NT2/D1 (cell line): ENCODE measurements around the gene NT5C1B.
"Not testable (repeated sequence)": the region's sequence is repeated elsewhere in the genome, so short reads cannot be mapped to it uniquely, and the experiment has no call there.

Experiments used
- DNase-seq: peaks from one replicate; pipeline ENCODE4 v3.0.0-alpha.2; 2011; ENCODE audit warnings: low read depth, low spot score
- H3K27me3 ChIP-seq: 2 replicates; pipeline ENCODE4 v1.6.0; 2011; ENCODE audit warnings: mild to moderate bottlenecking; ENCODE audit not compliant: insufficient read length, insufficient read depth
- H3K36me3 ChIP-seq: 2 replicates; pipeline ENCODE4 v1.6.1; 2011; ENCODE audit warnings: mild to moderate bottlenecking, low read length, mixed read lengths; ENCODE audit not compliant: insufficient read depth, insufficient read length
- H3K4me1 ChIP-seq: 2 replicates; pipeline ENCODE4 v1.5.1; 2011; ENCODE audit not compliant: insufficient read depth, insufficient read length
- H3K4me3 ChIP-seq: 2 replicates; pipeline ENCODE4 v1.5.1; 2011; ENCODE audit warnings: low read depth; ENCODE audit not compliant: insufficient read length
- H3K9ac ChIP-seq: 2 replicates; pipeline ENCODE4 v1.6.0; 2011; ENCODE audit warnings: low read depth; ENCODE audit not compliant: insufficient read length
- H3K9me3 ChIP-seq: 2 replicates; pipeline ENCODE4 v1.5.1; 2011; ENCODE audit warnings: mild to moderate bottlenecking, low read length; ENCODE audit not compliant: insufficient read depth
- SUZ12 ChIP-seq: IDR thresholded peaks from 2 replicates; pipeline ENCODE4 v1.6.1; 2011; ENCODE audit not compliant: insufficient read length, insufficient read depth; ENCODE audit errors: extremely low read depth
- YY1 ChIP-seq: IDR thresholded peaks from 2 replicates; pipeline ENCODE4 v1.6.1; 2011; ENCODE audit not compliant: insufficient read length, insufficient read depth
- ZNF274 ChIP-seq: IDR thresholded peaks from 2 replicates; pipeline ENCODE4 v1.6.1; 2011; ENCODE audit warnings: mild to moderate bottlenecking, low read depth, low read length

The NT5C1B gene

GRCh38 chr2:18589354-18589753 is at the start of gene NT5C1B:
TSS of gene NT5C1B (minus strand) at chr2:18589569. CDS start at chr2:18589468, 101 bp downstream.
- no peak within 1 kb of the TSS for H3K4me3 ChIP-seq
- no peak for TF ChIP-seq ZNF274
- no peak for TF ChIP-seq SUZ12
- TF ChIP-seq YY1: no peak
- H3K9ac ChIP-seq: no peak within 1 kb of the TSS
- H3K36me3 ChIP-seq: no peaks in the 10 kb centered on the region
- H3K9me3 ChIP-seq: 0 out of 2 replicates have a peak, but pooled peaks cover 3% of the 10 kb centered on the region
- H3K4me1 ChIP-seq: no peaks in the 10 kb centered on the region
- no peak for DNase-seq
- H3K27me3 ChIP-seq: no peaks in the 10 kb centered on the region

DNA sequence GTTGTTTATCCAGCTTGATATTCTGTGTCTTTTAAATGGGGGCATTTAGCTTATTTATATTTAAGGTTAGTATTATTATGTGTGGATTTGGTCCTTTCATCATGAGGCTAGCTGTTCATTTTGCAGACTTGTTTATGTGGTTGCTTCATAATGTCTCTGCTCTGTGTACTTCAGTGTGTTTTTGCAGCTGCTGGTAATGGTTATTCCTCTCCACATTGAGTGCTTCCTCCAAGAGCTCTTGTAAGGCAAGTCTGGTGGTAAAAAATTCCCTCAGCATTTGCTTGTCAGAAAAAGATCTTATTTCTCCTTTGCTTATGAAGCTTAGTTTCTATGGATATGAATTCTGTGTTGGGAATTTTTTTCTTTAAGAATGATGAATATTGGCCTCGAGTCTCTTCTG is 47.8 kb upstream of the NT5C1B start:
- Histone ChIP-seq H3K27me3 (no peaks in the 10 kb centered on the region), H3K4me3 (no peak overlapping the region), H3K9me3 (peaks cover 10% of the 10 kb centered on the region; the same call in 1 of the 2 replicates), H3K4me1 (no peaks in the 10 kb centered on the region), H3K9ac (no peak overlapping the region), H3K36me3 (no peaks in the 10 kb centered on the region)
- no peak for DNase-seq
- no peak for TF ChIP-seq ZNF274
- no peak for TF ChIP-seq YY1

DNA sequence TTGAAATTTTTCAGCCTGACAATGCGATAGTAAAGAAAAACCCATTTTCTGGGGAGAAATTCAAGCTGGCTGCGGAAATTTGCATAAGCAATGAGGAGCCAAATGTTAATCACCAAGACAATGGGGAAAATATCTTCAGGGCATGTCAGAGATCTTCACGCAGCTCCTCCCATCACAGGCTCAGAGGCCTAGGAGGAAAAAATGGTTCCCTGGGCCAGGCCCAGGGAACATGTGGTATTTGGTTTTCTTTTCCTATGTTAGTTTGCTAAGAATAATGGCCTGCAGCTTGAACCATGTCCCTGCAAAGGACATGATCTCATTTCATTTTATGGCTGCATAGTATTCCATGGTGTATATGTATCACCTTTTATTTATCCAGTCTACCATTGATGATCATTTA is 43.3 kb upstream of the NT5C1B start:
- not testable (repeated sequence) for H3K27me3 ChIP-seq, DNase-seq, H3K4me3 ChIP-seq, H3K36me3 ChIP-seq, H3K4me1 ChIP-seq, H3K9ac ChIP-seq
- peaks cover 10% of the 10 kb centered on the region; the same call in 1 of the 2 replicates for H3K9me3 ChIP-seq

- Histone ChIP-seq H3K9me3 (peaks cover 10% of the 10 kb centered on the region; the same call in 1 of the 2 replicates), H3K4me3 (no peak overlapping the region), H3K9ac (no peak overlapping the region), H3K27me3 (no peaks in the 10 kb centered on the region), H3K4me1 (no peaks in the 10 kb centered on the region), H3K36me3 (no peaks in the 10 kb centered on the region)
- DNase-seq: no peak
- TF ChIP-seq ZNF274 (no peak), SUZ12 (no peak), YY1 (no peak)
Measured at GRCh38 chr2:18630941-18631340, 41.6 kb upstream of the NT5C1B start.

GRCh38 chr2:18630541-18630940 is 41.2 kb upstream of the NT5C1B start:
- Histone ChIP-seq H3K4me3 (no peak overlapping the region), H3K36me3 (no peaks in the 10 kb centered on the region), H3K9me3 (peaks cover 10% of the 10 kb centered on the region; the same call in 1 of the 2 replicates), H3K4me1 (no peaks in the 10 kb centered on the region), H3K27me3 (no peaks in the 10 kb centered on the region), H3K9ac (no peak overlapping the region)
- TF ChIP-seq ZNF274: no peak
- no peak for TF ChIP-seq YY1
- no peak for TF ChIP-seq SUZ12
- no peak for DNase-seq

- Histone ChIP-seq H3K27me3 (no peaks in the 10 kb centered on the region), H3K4me1 (no peaks in the 10 kb centered on the region), H3K4me3 (no peak overlapping the region), H3K9me3 (peaks cover 10% of the 10 kb centered on the region; the same call in 1 of the 2 replicates), H3K36me3 (no peaks in the 10 kb centered on the region), H3K9ac (no peak overlapping the region)
- DNase-seq: no peak
- TF ChIP-seq YY1 (no peak), SUZ12 (no peak), ZNF274 (no peak)
Measured at GRCh38 chr2:18630101-18630500, 40.7 kb upstream of the NT5C1B start.

DNA sequence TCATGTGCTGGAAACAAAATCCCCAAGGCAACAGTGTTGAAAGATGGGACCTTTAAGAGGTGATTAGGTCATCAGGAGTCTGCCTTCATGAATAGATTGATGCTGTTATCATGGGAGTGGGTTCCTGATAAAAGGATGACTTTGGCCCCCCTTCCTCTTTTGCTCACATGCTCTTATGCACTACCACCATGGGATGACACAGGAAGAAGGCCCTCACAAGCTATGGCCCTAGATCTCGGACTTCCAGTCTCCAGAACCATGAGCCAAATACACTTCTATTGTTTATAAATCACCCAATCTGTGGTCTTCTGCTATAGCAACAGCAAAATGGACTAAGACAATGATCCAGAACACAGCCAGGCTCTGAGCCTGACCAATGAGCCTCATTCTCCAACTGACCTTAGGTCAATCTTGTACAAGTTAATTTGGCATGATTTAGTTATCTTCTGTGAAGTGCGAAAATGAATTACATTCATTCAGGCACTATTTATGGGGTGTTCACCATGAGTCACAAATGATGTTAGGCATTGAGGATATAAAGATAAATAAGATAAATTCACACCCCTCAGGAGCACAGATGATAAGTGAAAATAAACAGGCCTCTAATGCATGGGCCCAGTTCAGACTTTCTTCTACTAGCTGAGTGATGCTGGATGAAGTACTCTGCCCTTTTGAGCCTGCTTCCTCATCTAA is 37.7 kb upstream of the NT5C1B start:
- Histone ChIP-seq H3K36me3 (no peaks in the 10 kb centered on the region), H3K27me3 (no peaks in the 10 kb centered on the region), H3K9ac (no peak overlapping the region), H3K4me3 (no peak overlapping the region), H3K9me3 (no peaks in the 10 kb centered on the region), H3K4me1 (no peaks in the 10 kb centered on the region)
- DNase-seq: no peak
- TF ChIP-seq ZNF274 (no peak), SUZ12 (no peak), YY1 (no peak)

- H3K9ac ChIP-seq: no peak overlapping the region
- no peaks in the 10 kb centered on the region for H3K27me3 ChIP-seq
- no peaks in the 10 kb centered on the region for H3K36me3 ChIP-seq
- H3K4me1 ChIP-seq: no peaks in the 10 kb centered on the region
- TF ChIP-seq SUZ12 (no peak), ZNF274 (no peak), YY1 (no peak)
- no peak for DNase-seq
- no peaks in the 10 kb centered on the region for H3K9me3 ChIP-seq
- no peak overlapping the region for H3K4me3 ChIP-seq
Measured at GRCh38 chr2:18626256-18626668, 36.9 kb upstream of the NT5C1B start.
